ENCODE measurements around the gene PABPN1. TPM values are rescaled to one million over a fixed set of nuclear protein-coding genes. Genes with fewer than 3 reads are reported as not detected.

The PABPN1 gene
- total and polyA plus RNA-seq, 5 donors from 2014 or later, result 78.8 to 188 (median 93.3) TPM

- Histone ChIP-seq H3K4me3 (ENCODE audit: low read depth, low read length) (no peak overlapping the region), H3K27ac (ENCODE audit: insufficient read depth, low read length, poor library complexity, severe bottlenecking) (no peak overlapping the region), H3K4me1 (ENCODE audit: control insufficient read depth, insufficient read depth, low read length, poor library complexity, severe bottlenecking) (peaks cover 4% of the 10 kb centered on the region), H3K9me3 (ENCODE audit: control insufficient read depth in 2 of 2, low read length in 2 of 2) (no peaks in the 10 kb centered on the region), H3K36me3 (ENCODE audit: control insufficient read depth, insufficient read depth, low read length) (no peaks in the 10 kb centered on the region), H3K27me3 (ENCODE audit: control insufficient read depth, insufficient read depth, low read length) (peaks cover 9% of the 10 kb centered on the region)
- DNase-seq (no peak), ATAC-seq (ENCODE audit: low read depth in 2 of 2) (no peak)
- Mint-ChIP-seq H3K9me3 (peaks cover 0 to 7% (median 0%) of the 10 kb centered on the region in 7 donors), H3K27ac (no peak overlapping the region), H3K27me3 (peaks cover 52% of the 10 kb centered on the region), H3K36me3 (peaks cover 12% of the 10 kb centered on the region), H3K4me1 (peaks cover 0 to 9% (median 0%) of the 10 kb centered on the region in 4 donors), H3K4me3 (no peak overlapping the region)
Observed at GRCh38 chr14:23346693-23347405, 25.6 kb downstream of the PABPN1 start.

- H3K36me3 Mint-ChIP-seq, result peaks cover 12% of the 10 kb centered on the region
- H3K36me3 ChIP-seq (ENCODE audit: control insufficient read depth, insufficient read depth, low read length), result no peaks in the 10 kb centered on the region
- DNase-seq (no peak), ATAC-seq (ENCODE audit: low read depth in 2 of 2) (no peak)
- no peak overlapping the region for H3K4me3 Mint-ChIP-seq
- H3K4me1 ChIP-seq (ENCODE audit: control insufficient read depth, insufficient read depth, low read length, poor library complexity, severe bottlenecking), result peaks cover 6% of the 10 kb centered on the region
- H3K27ac Mint-ChIP-seq, result no peak overlapping the region
- no peaks in the 10 kb centered on the region for H3K9me3 ChIP-seq (ENCODE audit: control insufficient read depth in 2 of 2, low read length in 2 of 2)
- H3K27me3 Mint-ChIP-seq, result peaks cover 48% of the 10 kb centered on the region
- no peak overlapping the region for H3K27ac ChIP-seq (ENCODE audit: insufficient read depth, low read length, poor library complexity, severe bottlenecking)
- H3K27me3 ChIP-seq (ENCODE audit: control insufficient read depth, insufficient read depth, low read length), result peaks cover 6% of the 10 kb centered on the region
- peaks cover 0 to 7% (median 0%) of the 10 kb centered on the region in 7 donors for H3K9me3 Mint-ChIP-seq
- H3K4me3 ChIP-seq (ENCODE audit: low read depth, low read length), result no peak overlapping the region
- peaks cover 0 to 10% (median 0%) of the 10 kb centered on the region in 4 donors for H3K4me1 Mint-ChIP-seq
Observed at GRCh38 chr14:23347406-23348296, 26.4 kb downstream of the PABPN1 start.

GRCh38 chr14:23348297-23348655 is 27.0 kb downstream of the PABPN1 start:
- Mint-ChIP-seq H3K9me3 (peaks cover 0 to 7% (median 0%) of the 10 kb centered on the region in 7 donors), H3K36me3 (peaks cover 12% of the 10 kb centered on the region), H3K27ac (no peak overlapping the region), H3K27me3 (peaks cover 48% of the 10 kb centered on the region), H3K4me1 (peaks cover 2 to 16% (median 5%) of the 10 kb centered on the region in 4 donors), H3K4me3 (no peak overlapping the region)
- Histone ChIP-seq H3K4me3 (ENCODE audit: low read depth, low read length) (no peak overlapping the region), H3K27me3 (ENCODE audit: control insufficient read depth, insufficient read depth, low read length) (peaks cover 10% of the 10 kb centered on the region), H3K9me3 (ENCODE audit: control insufficient read depth in 2 of 2, low read length in 2 of 2) (no peaks in the 10 kb centered on the region), H3K36me3 (ENCODE audit: control insufficient read depth, insufficient read depth, low read length) (no peaks in the 10 kb centered on the region), H3K4me1 (ENCODE audit: control insufficient read depth, insufficient read depth, low read length, poor library complexity, severe bottlenecking) (peaks cover 6% of the 10 kb centered on the region), H3K27ac (ENCODE audit: insufficient read depth, low read length, poor library complexity, severe bottlenecking) (no peak overlapping the region)
- DNase-seq, result no peak
- no peak for ATAC-seq (ENCODE audit: low read depth in 2 of 2)

GRCh38 chr14:23349156-23349845 is 28.0 kb downstream of the PABPN1 start:
- Mint-ChIP-seq H3K27ac (no peak overlapping the region), H3K4me1 (peaks cover 2 to 17% (median 9%) of the 10 kb centered on the region in 4 donors), H3K9me3 (peaks cover 0 to 7% (median 0%) of the 10 kb centered on the region in 7 donors), H3K27me3 (peaks cover 54% of the 10 kb centered on the region), H3K4me3 (peak overlapping the region in 2 of 4 donors; percentile 49 to 53), H3K36me3 (peaks cover 12% of the 10 kb centered on the region)
- peaks cover 16% of the 10 kb centered on the region for H3K27me3 ChIP-seq (ENCODE audit: control insufficient read depth, insufficient read depth, low read length)
- H3K4me3 ChIP-seq (ENCODE audit: low read depth, low read length), result no peak overlapping the region
- H3K9me3 ChIP-seq (ENCODE audit: control insufficient read depth in 2 of 2, low read length in 2 of 2), result no peaks in the 10 kb centered on the region
- DNase-seq, result no peak
- peaks cover 6% of the 10 kb centered on the region for H3K4me1 ChIP-seq (ENCODE audit: control insufficient read depth, insufficient read depth, low read length, poor library complexity, severe bottlenecking)
- no peaks in the 10 kb centered on the region for H3K36me3 ChIP-seq (ENCODE audit: control insufficient read depth, insufficient read depth, low read length)
- no peak for ATAC-seq (ENCODE audit: low read depth in 2 of 2)
- no peak overlapping the region for H3K27ac ChIP-seq (ENCODE audit: insufficient read depth, low read length, poor library complexity, severe bottlenecking)

GRCh38 chr14:23351681-23352505 is 30.6 kb downstream of the PABPN1 start:
- no peak overlapping the region for H3K27ac Mint-ChIP-seq
- Histone ChIP-seq H3K4me3 (ENCODE audit: low read depth, low read length) (no peak overlapping the region), H3K27ac (ENCODE audit: insufficient read depth, low read length, poor library complexity, severe bottlenecking) (no peak overlapping the region), H3K9me3 (ENCODE audit: control insufficient read depth in 2 of 2, low read length in 2 of 2) (no peaks in the 10 kb centered on the region), H3K4me1 (ENCODE audit: control insufficient read depth, insufficient read depth, low read length, poor library complexity, severe bottlenecking) (peaks cover 6% of the 10 kb centered on the region), H3K36me3 (ENCODE audit: control insufficient read depth, insufficient read depth, low read length) (no peaks in the 10 kb centered on the region), H3K27me3 (ENCODE audit: control insufficient read depth, insufficient read depth, low read length) (peaks cover 18% of the 10 kb centered on the region)
- H3K4me1 Mint-ChIP-seq, result peaks cover 2 to 17% (median 9%) of the 10 kb centered on the region in 4 donors
- ATAC-seq (ENCODE audit: low read depth in 2 of 2) (peak in 1 of 2 donors; percentile 14), DNase-seq (no peak)
- H3K9me3 Mint-ChIP-seq, result peaks cover 0 to 7% (median 0%) of the 10 kb centered on the region in 7 donors
- peaks cover 56% of the 10 kb centered on the region for H3K27me3 Mint-ChIP-seq
- peaks cover 12% of the 10 kb centered on the region for H3K36me3 Mint-ChIP-seq
- peak overlapping the region in 3 of 4 donors; percentile 33 to 79 (median 60) for H3K4me3 Mint-ChIP-seq

- Mint-ChIP-seq H3K4me1 (peaks cover 2 to 17% (median 9%) of the 10 kb centered on the region in 4 donors), H3K4me3 (peak within 1 kb of the TSS; percentile 75 to 84 (median 82)), H3K27me3 (peaks cover 56% of the 10 kb centered on the region), H3K9me3 (peaks cover 0 to 7% (median 0%) of the 10 kb centered on the region in 7 donors), H3K27ac (peak within 1 kb of the TSS in 1 of 3 donors; percentile 9), H3K36me3 (peaks cover 12% of the 10 kb centered on the region)
- H3K4me1 ChIP-seq (ENCODE audit: control insufficient read depth, insufficient read depth, low read length, poor library complexity, severe bottlenecking), result peaks cover 6% of the 10 kb centered on the region
- no peak within 1 kb of the TSS for H3K4me3 ChIP-seq (ENCODE audit: low read depth, low read length)
- no peaks in the 10 kb centered on the region for H3K9me3 ChIP-seq (ENCODE audit: control insufficient read depth in 2 of 2, low read length in 2 of 2)
- DNase-seq, result peak; percentile 39 to 50 (median 47)
- H3K27ac ChIP-seq (ENCODE audit: insufficient read depth, low read length, poor library complexity, severe bottlenecking), result no peak within 1 kb of the TSS
- no peaks in the 10 kb centered on the region for H3K36me3 ChIP-seq (ENCODE audit: control insufficient read depth, insufficient read depth, low read length)
- peak; percentile 75 for ATAC-seq (ENCODE audit: low read depth in 2 of 2)
- peaks cover 18% of the 10 kb centered on the region for H3K27me3 ChIP-seq (ENCODE audit: control insufficient read depth, insufficient read depth, low read length)
Observed at GRCh38 chr14:23352506-23353432, 31.5 kb downstream of the PABPN1 start, which contains the start of gene SLC22A17. Gene SLC22A17, minus strand, starts transcription at chr14:23352887.
